Smooth muscle cell (in vitro differentiated cells): Measurements from ENCODE around the gene SORCS2. TPM values are rescaled to one million over a fixed set of nuclear protein-coding genes. Genes with fewer than 3 reads are reported as not detected.

Experiments
- DNase-seq: peaks from one replicate; lab custom pipeline; 2025; ENCODE audit not compliant: unreplicated experiment; lab: John Stamatoyannopoulos, UW
- H2AFZ ChIP-seq: fragments of 200-600 bp; sonication (generic); 2 replicates; pipeline ENCODE4 v1.6.0; 2016; ENCODE audit warnings: antibody characterized with exemption, low read depth, mild to moderate bottlenecking
- H3F3A ChIP-seq: fragments of 200-600 bp; sonication (generic); 2 replicates; pipeline ENCODE4 v1.6.0; 2017; ENCODE audit warnings: antibody characterized with exemption, low read depth
- H3K27ac ChIP-seq: fragments of 200-600 bp; sonication (generic); 2 replicates; pipeline ENCODE4 v1.5.1; 2016; ENCODE audit warnings: low read depth, mild to moderate bottlenecking
- H3K27me3 ChIP-seq: fragments of 200-600 bp; sonication (generic); 2 replicates; pipeline ENCODE4 v1.6.1; 2016; ENCODE audit warnings: low read depth, mild to moderate bottlenecking
- H3K36me3 ChIP-seq: fragments of 200-600 bp; sonication (generic); 2 replicates; pipeline ENCODE4 v1.5.1; 2016; ENCODE audit warnings: low read depth
- H3K4me1 ChIP-seq: fragments of 200-600 bp; sonication (generic); 2 replicates; pipeline ENCODE4 v1.5.1; 2016; ENCODE audit warnings: low read depth
- H3K4me2 ChIP-seq: fragments of 200-600 bp; sonication (generic); 2 replicates; pipeline ENCODE4 v1.6.0; 2016; ENCODE audit warnings: mild to moderate bottlenecking
- H3K4me3 ChIP-seq: fragments of 200-600 bp; sonication (generic); 2 replicates; pipeline ENCODE4 v1.5.1; 2016; ENCODE audit warnings: mild to moderate bottlenecking
- H3K79me2 ChIP-seq: fragments of 200-600 bp; sonication (generic); 2 replicates; pipeline ENCODE4 v1.6.0; 2016; ENCODE audit warnings: low read depth, mild to moderate bottlenecking
- H3K9ac ChIP-seq: fragments of 200-600 bp; sonication (generic); 2 replicates; pipeline ENCODE4 v1.6.0; 2016; ENCODE audit warnings: low read depth
- H3K9me3 ChIP-seq: fragments of 200-600 bp; sonication (generic); replicated peaks from 2 replicates; pipeline ENCODE4 v1.5.1; 2016; ENCODE audit warnings: low read depth
- H4K20me1 ChIP-seq: fragments of 200-600 bp; sonication (generic); 2 replicates; pipeline ENCODE4 v1.6.0; 2016; ENCODE audit warnings: low read depth
- CTCF ChIP-seq: fragments of 200-600 bp; sonication (generic); IDR thresholded peaks from 2 replicates; pipeline ENCODE4 v1.5.1; 2017; ENCODE audit warnings: borderline replicate concordance, mild to moderate bottlenecking, antibody characterized with exemption; ENCODE audit not compliant: insufficient read depth, poor library complexity, severe bottlenecking
- WGBS: methylation state at CpG from one replicate; pipeline ENCODE4 v1.1.7; 2016; ENCODE audit warnings: low lambda C conversion rate; 5-methylcytosine and 5-hydroxymethylcytosine counted together
- polyA plus RNA-seq: library from polyadenylated mRNA; unstranded; fragments of >200 nt; fragmentation: Nextera tagmentation; extraction: Ambion mirVana; gene quantifications from 2 replicates; pipeline ENCODE4 v1.2.1, GENCODE V29; 2016
- total RNA-seq: library from RNA; depleted of rRNA; stranded (reverse); fragments of >200 nt; gene quantifications from 2 replicates; pipeline ENCODE4 v1.2.3, GENCODE V29; 2014

SORCS2 gene
- total and polyA plus RNA-seq, 2 experiments from 2014 or later, result 5.2 to 9.3 TPM

DNA sequence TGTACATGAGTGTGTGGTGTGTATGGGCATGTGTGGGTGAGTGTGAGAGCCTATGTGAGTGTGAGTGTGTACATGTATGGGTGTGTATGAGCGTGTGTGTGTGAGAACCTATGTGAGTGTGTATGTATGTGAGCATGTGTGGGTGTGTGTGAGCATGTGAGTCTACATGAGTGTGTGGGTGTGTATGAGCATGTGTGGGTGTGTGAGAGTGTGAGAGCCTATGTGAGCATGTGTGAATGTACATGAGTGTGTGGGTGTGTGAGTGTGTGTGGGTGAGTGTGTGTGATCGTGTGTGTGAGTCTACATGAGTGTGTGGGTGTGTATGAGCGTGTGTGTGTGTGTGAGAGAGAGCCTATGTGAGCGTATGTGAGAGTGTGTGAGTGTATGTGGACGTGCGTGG, 447.8 kb downstream of the SORCS2 start:
- Histone ChIP-seq H3K36me3 (no peaks in the 10 kb centered on the region), H3K9me3 (no peaks in the 10 kb centered on the region), H3K79me2 (no peaks in the 10 kb centered on the region), H3K27ac (no peak overlapping the region), H4K20me1 (no peaks in the 10 kb centered on the region), H2AFZ (no peak overlapping the region), H3K27me3 (peaks cover 6% of the 10 kb centered on the region), H3K4me2 (no peak overlapping the region), H3F3A (no peaks in the 10 kb centered on the region), H3K4me1 (no peaks in the 10 kb centered on the region), H3K4me3 (no peak overlapping the region), H3K9ac (no peak overlapping the region)
- no peak for TF ChIP-seq CTCF
- WGBS, result 82% methylated on average over 4 of the region's 6 CpGs
- DNase-seq, result no peak

GRCh38 chr4:7641712-7642111, 449.4 kb downstream of the SORCS2 start:
- Histone ChIP-seq H3F3A (no peaks in the 10 kb centered on the region), H3K4me2 (no peak overlapping the region), H3K9ac (no peak overlapping the region), H3K36me3 (no peaks in the 10 kb centered on the region), H3K4me3 (no peak overlapping the region), H3K27me3 (peaks cover 6% of the 10 kb centered on the region), H3K79me2 (no peaks in the 10 kb centered on the region), H2AFZ (no peak overlapping the region), H3K27ac (no peak overlapping the region), H4K20me1 (no peaks in the 10 kb centered on the region), H3K4me1 (no peaks in the 10 kb centered on the region), H3K9me3 (no peaks in the 10 kb centered on the region)
- DNase-seq, result no peak
- TF ChIP-seq CTCF, result no peak

- Histone ChIP-seq H3K27ac (no peak overlapping the region), H3K9me3 (no peaks in the 10 kb centered on the region), H3K79me2 (no peaks in the 10 kb centered on the region), H3K27me3 (peaks cover 6% of the 10 kb centered on the region), H3K9ac (no peak overlapping the region), H2AFZ (no peak overlapping the region), H3K4me3 (no peak overlapping the region), H3F3A (no peaks in the 10 kb centered on the region), H3K4me1 (no peaks in the 10 kb centered on the region), H3K36me3 (no peaks in the 10 kb centered on the region), H3K4me2 (no peak overlapping the region), H4K20me1 (no peaks in the 10 kb centered on the region)
- no peak for TF ChIP-seq CTCF
- 79% methylated on average over 9 of the region's 9 CpGs for WGBS
- DNase-seq, result no peak
Observed at GRCh38 chr4:7642741-7643458, 450.6 kb downstream of the SORCS2 start.

DNA sequence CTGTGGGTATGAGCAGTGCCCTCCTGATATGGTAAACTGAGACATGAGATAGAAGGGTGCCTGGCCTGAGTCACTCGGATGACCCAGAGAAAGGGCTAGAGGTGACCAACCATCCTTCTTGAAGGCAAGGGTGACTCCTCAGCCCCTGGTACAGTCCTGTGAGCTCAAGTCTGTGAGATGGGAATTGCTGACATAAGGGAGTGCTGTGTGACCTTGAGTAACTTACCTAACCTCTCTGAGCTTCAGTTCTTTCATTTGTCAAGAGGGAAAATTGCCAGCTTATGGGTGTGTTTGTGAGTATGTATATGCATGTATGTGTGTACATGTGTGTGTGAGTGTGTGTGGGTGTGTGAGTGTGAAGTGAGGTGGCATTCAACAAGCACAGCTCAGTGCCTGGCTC, 452.8 kb downstream of the SORCS2 start:
- Histone ChIP-seq H3K4me3 (no peak overlapping the region), H3K9me3 (no peaks in the 10 kb centered on the region), H3K36me3 (no peaks in the 10 kb centered on the region), H4K20me1 (no peaks in the 10 kb centered on the region), H3K27me3 (peaks cover 6% of the 10 kb centered on the region), H3F3A (no peaks in the 10 kb centered on the region), H3K27ac (no peak overlapping the region), H3K79me2 (no peaks in the 10 kb centered on the region), H3K4me2 (no peak overlapping the region), H2AFZ (no peak overlapping the region), H3K4me1 (no peaks in the 10 kb centered on the region), H3K9ac (no peak overlapping the region)
- DNase-seq, result no peak
- 100% methylated on average over 1 of the region's 1 CpG for WGBS
- no peak for TF ChIP-seq CTCF
